Measurements from ENCODE around the gene CHMP1A.

GRCh38 chr16:89693931-89694783, 36.6 kb upstream of the CHMP1A start:
- no peak for TF ChIP-seq POLR2AphosphoS5 (IDR thresholded peaks at IDR 0.05; ENCODE audit: low read depth, low read length)
- no peak for TF ChIP-seq SIN3A (IDR thresholded peaks at IDR 0.05; ENCODE audit: borderline replicate concordance, insufficient read depth, low read length)

Data from PFSK-1 (cell line).